Panc1 (cell line): ENCODE data around the gene OR3A2. TPM values are rescaled to one million over a fixed set of nuclear protein-coding genes. Genes with fewer than 3 reads are reported as not detected.

Source experiments
- ATAC-seq: fragments of 200-7000 bp; cut with Tn5 transposase; 2 replicates; pipeline ENCODE4 v1.9.1; 2020; ENCODE audit warnings: mild to moderate bottlenecking, moderate library complexity
- Bru-seq: library from RNA; stranded (reverse); fragments of 400-500 nt; gene quantifications from one replicate; lab custom pipeline; 2021; lab: Mats Ljungman, UMichigan
- BruChase-seq, 2 experiments: library from RNA; stranded (reverse); fragments of 400-500 nt; gene quantifications; one replicate each; lab custom pipeline; 2021; lab: Mats Ljungman, UMichigan
- BruUV-seq: library from RNA; stranded (reverse); fragments of 400-500 nt; replicated peaks from 2 replicates; lab custom pipeline; 2021; lab: Mats Ljungman, UMichigan
- CTCF ChIA-PET: fragments of 300-600 bp; sonication (Branson Sonifier 250); formaldehyde crosslinking; loops from one replicate; lab custom pipeline; 2022; ENCODE audit warnings: antibody characterized with exemption; lab: Charles Lee
- POLR2A ChIA-PET: fragments of 300-600 bp; sonication (Branson Sonifier 250); formaldehyde crosslinking; loops from one replicate; lab custom pipeline; 2022; ENCODE audit warnings: antibody characterized with exemption; lab: Charles Lee
- DNase-seq: peaks from one replicate; pipeline ENCODE4 v3.0.0-alpha.2; 2010; ENCODE audit warnings: low read depth, low spot score
- H3K27ac ChIP-seq: 2 replicates; pipeline ENCODE4 v1.5.1; 2011; ENCODE audit warnings: mild to moderate bottlenecking, low read length, inconsistent platforms
- H3K27me3 ChIP-seq: fragments of 200-500 bp; sonication (Bioruptor generic); 2 replicates; pipeline ENCODE4 v1.6.0; 2014; ENCODE audit warnings: low read length, inconsistent platforms; ENCODE audit not compliant: control insufficient read depth, insufficient read depth
- H3K36me3 ChIP-seq: fragments of 200-500 bp; sonication (Bioruptor generic); 2 replicates; pipeline ENCODE4 v1.5.1; 2014; ENCODE audit warnings: inconsistent platforms, mild to moderate bottlenecking, low read length, moderate library complexity; ENCODE audit not compliant: control insufficient read depth, insufficient read depth
- H3K4me1 ChIP-seq: 2 replicates; pipeline ENCODE4 v1.5.1; 2011; ENCODE audit warnings: inconsistent platforms, mild to moderate bottlenecking, low read length, moderate library complexity; ENCODE audit not compliant: control insufficient read depth, insufficient read depth
- H3K4me3 ChIP-seq, 2 experiments: 2 replicates each; pipeline ENCODE4 v1.5.1; 2011 to 2012; ENCODE audit warnings: low read depth in 2 of 2, low read length in 2 of 2, mild to moderate bottlenecking in 2 of 2, inconsistent platforms in 1 of 2, moderate library complexity in 1 of 2
- H3K9me3 ChIP-seq: fragments of 200-500 bp; sonication (Bioruptor generic); 2 replicates; pipeline ENCODE4 v1.5.1; 2014; ENCODE audit warnings: low read depth, mild to moderate bottlenecking, inconsistent platforms, low read length, moderate library complexity; ENCODE audit not compliant: control insufficient read depth, insufficient read depth
- CTCF ChIP-seq: fragments of 450-650 bp; IDR thresholded peaks from 2 replicates; pipeline ENCODE4 v1.5.1; 2017; ENCODE audit warnings: mild to moderate bottlenecking
- POLR2AphosphoS5 ChIP-seq: IDR thresholded peaks from 2 replicates; pipeline ENCODE4 v1.6.1; 2012; ENCODE audit warnings: mild to moderate bottlenecking, low read depth, low read length, moderate library complexity
- REST ChIP-seq, 2 experiments: IDR thresholded peaks; 2 replicates each; pipeline ENCODE4 v1.6.1; 2011 to 2012; ENCODE audit warnings: low read depth in 2 of 2, control low read depth in 1 of 2, low read length in 1 of 2, mild to moderate bottlenecking in 1 of 2, moderate library complexity in 1 of 2; ENCODE audit not compliant: insufficient read depth in 1 of 2
- SIN3A ChIP-seq: IDR thresholded peaks from 2 replicates; pipeline ENCODE4 v1.6.1; 2012; ENCODE audit warnings: low read depth, mild to moderate bottlenecking, low read length, moderate library complexity, borderline replicate concordance; ENCODE audit not compliant: insufficient read depth
- TCF7L2 ChIP-seq: IDR thresholded peaks from 2 replicates; pipeline ENCODE4 v1.6.1; 2011; ENCODE audit warnings: mild to moderate bottlenecking, low read depth, low read length, inconsistent platforms
- in situ Hi-C: cut with HindIII; loops from 2 replicates; pipeline ENCODE4 v1.10.0; 2016; ENCODE audit warnings: low sequenced_read_pairs, low pct_unique_long_range_greater_than_20kb
- intact Hi-C: fragments of 100-400 bp; cut with micrococcal nuclease; formaldehyde crosslinking; loops from one replicate; pipeline ENCODE4 v1.10.0; 2022; ENCODE audit not compliant: unreplicated experiment
- long read RNA-seq: library from polyadenylated mRNA; unstranded; transcript quantifications from one replicate; pipeline ENCODE4 v2.0.0, GENCODE V29; 2021; ENCODE audit not compliant: unreplicated experiment
- polyA plus RNA-seq: library from polyadenylated mRNA; unstranded; fragments of >200 nt; gene quantifications from one replicate; pipeline ENCODE4 v1.2.1, GENCODE V29; 2012; ENCODE audit warnings: missing spikeins; ENCODE audit not compliant: insufficient read length
- total RNA-seq: library from RNA; stranded (reverse); gene quantifications from one replicate; pipeline ENCODE4 v1.2.1, GENCODE V29; 2021; ENCODE audit not compliant: unreplicated experiment

The OR3A2 gene
- total RNA-seq (not detected), Bru-seq, nascent RNA (not detected), BruChase-seq, experiment 1, labeled RNA remaining after a 2-hour chase (not detected), BruChase-seq, experiment 2, labeled RNA remaining after a 6-hour chase (not detected)
- polyA plus RNA-seq, result 0.11 TPM
- long read RNA-seq, result 0 reads

- TF ChIP-seq TCF7L2, result no peak
- no peak for TF ChIP-seq CTCF
- no peak for TF ChIP-seq REST (IDR thresholded peaks at IDR 0.05; ENCODE audit: insufficient read depth in 1 of 2, low read depth in 2 of 2, low read length in 1 of 2)
- no peak for TF ChIP-seq SIN3A
- no peak for TF ChIP-seq POLR2AphosphoS5
- in situ Hi-C loops (no loop called here), intact Hi-C loops (no loop called here)
- no peaks in the 10 kb centered on the region for H3K4me1 ChIP-seq
- H3K4me3 ChIP-seq, result no peak within 1 kb of the TSS
- no peak within 1 kb of the TSS for H3K27ac ChIP-seq
- no peaks in the 10 kb centered on the region for H3K36me3 ChIP-seq
- ChIA-PET POLR2A (no interaction called here), CTCF (no interaction called here)
- no peak for DNase-seq
- no peak for ATAC-seq
- no TSS peak for BruUV-seq
- peaks cover 4% of the 10 kb centered on the region for H3K27me3 ChIP-seq
- 0 out of 2 replicates have a peak, but pooled peaks cover 3% of the 10 kb centered on the region for H3K9me3 ChIP-seq
These were observed at the start of gene OR3A2 for GRCh38 chr17:3385869-3386816. OR3A2 (minus strand) TSS chr17:3386308.

- POLR2A ChIA-PET, result no interaction called here
These were observed 47.6 kb upstream of the OR3A2 start, which contains the start of gene OR1E2 for GRCh38 chr17:3433741-3434140. OR1E2 (minus strand) TSS chr17:3433841; CDS start chr17:3433841, 0 bp downstream.

More at GRCh38 chr17:3433741-3434140, 47.6 kb upstream of the OR3A2 start, which contains the start of gene OR1E2:
- no peak within 1 kb of the TSS for H3K27ac ChIP-seq
- no peaks in the 10 kb centered on the region for H3K4me1 ChIP-seq
- intact Hi-C loops (no loop called here), in situ Hi-C loops (no loop called here)
- BruUV-seq, result no TSS peak
- ATAC-seq (no peak), DNase-seq (no peak)
- no peaks in the 10 kb centered on the region for H3K36me3 ChIP-seq
- TF ChIP-seq POLR2AphosphoS5 (no peak), TCF7L2 (no peak), SIN3A (no peak), REST (IDR thresholded peaks at IDR 0.05; ENCODE audit: insufficient read depth in 1 of 2, low read depth in 2 of 2, low read length in 1 of 2) (no peak), CTCF (no peak)
- no peaks in the 10 kb centered on the region for H3K27me3 ChIP-seq
- no peak within 1 kb of the TSS for H3K4me3 ChIP-seq
- CTCF ChIA-PET, result no interaction called here
- H3K9me3 ChIP-seq, result no peaks in the 10 kb centered on the region
